NT2/D1 (cell line): ENCODE measurements around the gene TUBA1B.

Source experiments
- DNase-seq: peaks from one replicate; pipeline ENCODE4 v3.0.0-alpha.2; 2011; ENCODE audit warnings: low read depth, low spot score
- H3K27me3 ChIP-seq: 2 replicates; pipeline ENCODE4 v1.6.0; 2011; ENCODE audit warnings: mild to moderate bottlenecking; ENCODE audit not compliant: insufficient read length, insufficient read depth
- H3K36me3 ChIP-seq: 2 replicates; pipeline ENCODE4 v1.6.1; 2011; ENCODE audit warnings: mild to moderate bottlenecking, low read length, mixed read lengths; ENCODE audit not compliant: insufficient read depth, insufficient read length
- H3K4me1 ChIP-seq: 2 replicates; pipeline ENCODE4 v1.5.1; 2011; ENCODE audit not compliant: insufficient read depth, insufficient read length
- H3K4me3 ChIP-seq: 2 replicates; pipeline ENCODE4 v1.5.1; 2011; ENCODE audit warnings: low read depth; ENCODE audit not compliant: insufficient read length
- H3K9ac ChIP-seq: 2 replicates; pipeline ENCODE4 v1.6.0; 2011; ENCODE audit warnings: low read depth; ENCODE audit not compliant: insufficient read length
- H3K9me3 ChIP-seq: 2 replicates; pipeline ENCODE4 v1.5.1; 2011; ENCODE audit warnings: mild to moderate bottlenecking, low read length; ENCODE audit not compliant: insufficient read depth
- SUZ12 ChIP-seq: IDR thresholded peaks from 2 replicates; pipeline ENCODE4 v1.6.1; 2011; ENCODE audit not compliant: insufficient read length, insufficient read depth; ENCODE audit errors: extremely low read depth
- YY1 ChIP-seq: IDR thresholded peaks from 2 replicates; pipeline ENCODE4 v1.6.1; 2011; ENCODE audit not compliant: insufficient read length, insufficient read depth
- ZNF274 ChIP-seq: IDR thresholded peaks from 2 replicates; pipeline ENCODE4 v1.6.1; 2011; ENCODE audit warnings: mild to moderate bottlenecking, low read depth, low read length

The TUBA1B gene

DNA sequence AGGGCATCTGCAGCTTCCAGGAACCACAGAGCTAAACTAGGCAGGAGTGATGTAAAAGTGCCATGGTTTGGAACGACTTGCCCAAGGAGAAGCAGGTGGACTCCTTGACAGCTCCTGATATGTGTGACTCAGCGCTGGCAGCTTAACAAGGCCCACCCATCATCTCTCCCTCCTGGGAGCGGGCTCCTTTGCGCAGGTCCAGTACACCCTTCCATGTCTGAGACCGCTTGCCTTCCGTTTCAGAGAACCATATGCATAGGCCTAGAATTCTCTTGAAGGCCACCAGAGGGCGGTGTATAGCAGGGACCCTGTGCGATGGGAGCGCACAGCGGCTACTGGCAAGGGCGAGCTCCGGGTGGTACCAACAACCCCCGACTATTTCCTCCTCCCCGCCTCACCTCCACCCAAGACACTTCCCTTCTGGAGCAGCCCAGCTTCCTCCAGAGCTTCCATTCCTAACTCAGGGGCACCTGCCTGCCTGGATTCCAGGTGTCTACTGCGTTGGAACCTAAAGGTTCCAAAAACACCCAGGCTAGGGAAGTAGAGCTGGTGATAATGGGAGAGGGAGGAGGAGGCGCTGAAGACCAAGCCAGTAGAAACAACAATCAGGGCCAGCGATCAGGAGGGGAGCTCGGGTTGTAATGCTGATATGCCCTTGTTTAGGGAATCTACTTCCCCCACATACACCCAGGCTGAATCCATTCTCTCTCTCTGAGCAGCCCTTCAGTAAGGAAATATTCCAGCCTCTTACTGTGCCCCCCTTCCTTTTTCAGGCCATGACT, 42.9 kb downstream of the TUBA1B start:
- no peak overlapping the region for H3K4me3 ChIP-seq
- DNase-seq, result peak; percentile 69
- TF ChIP-seq SUZ12 (peak; percentile 51), ZNF274 (no peak)
- H3K9me3 ChIP-seq, result no peaks in the 10 kb centered on the region; the same call in 1 of the 2 replicates
- H3K4me1 ChIP-seq, result peaks cover 3% of the 10 kb centered on the region
- no peak overlapping the region for H3K9ac ChIP-seq
- peaks cover 72% of the 10 kb centered on the region for H3K27me3 ChIP-seq
- H3K36me3 ChIP-seq, result no peaks in the 10 kb centered on the region

DNA sequence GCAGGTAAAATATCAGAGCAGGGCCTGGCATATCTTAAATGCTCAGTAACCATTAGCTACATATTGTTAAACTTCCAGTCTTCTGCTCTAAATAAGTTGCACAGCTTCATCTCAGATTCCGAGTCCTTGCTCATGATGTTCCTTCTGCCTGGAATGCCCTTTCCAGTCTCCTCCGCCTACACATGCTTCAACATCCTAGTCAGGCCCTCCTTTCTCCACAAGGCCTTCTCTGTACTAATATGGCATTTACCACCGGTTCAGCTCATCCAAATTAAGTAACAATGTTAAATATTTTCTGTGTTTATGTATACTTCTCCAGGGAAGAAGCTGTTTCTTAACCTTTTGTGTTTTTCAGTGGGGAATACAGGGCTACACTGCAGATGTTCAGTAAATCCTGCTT, 45.1 kb downstream of the TUBA1B start:
- Histone ChIP-seq H3K4me1 (peaks cover 3% of the 10 kb centered on the region), H3K36me3 (no peaks in the 10 kb centered on the region), H3K9me3 (no peaks in the 10 kb centered on the region; the same call in 1 of the 2 replicates), H3K4me3 (no peak overlapping the region), H3K9ac (no peak overlapping the region), H3K27me3 (peaks cover 51% of the 10 kb centered on the region)
- no peak for TF ChIP-seq ZNF274
- no peak for TF ChIP-seq SUZ12
- TF ChIP-seq YY1, result no peak
- no peak for DNase-seq

DNA sequence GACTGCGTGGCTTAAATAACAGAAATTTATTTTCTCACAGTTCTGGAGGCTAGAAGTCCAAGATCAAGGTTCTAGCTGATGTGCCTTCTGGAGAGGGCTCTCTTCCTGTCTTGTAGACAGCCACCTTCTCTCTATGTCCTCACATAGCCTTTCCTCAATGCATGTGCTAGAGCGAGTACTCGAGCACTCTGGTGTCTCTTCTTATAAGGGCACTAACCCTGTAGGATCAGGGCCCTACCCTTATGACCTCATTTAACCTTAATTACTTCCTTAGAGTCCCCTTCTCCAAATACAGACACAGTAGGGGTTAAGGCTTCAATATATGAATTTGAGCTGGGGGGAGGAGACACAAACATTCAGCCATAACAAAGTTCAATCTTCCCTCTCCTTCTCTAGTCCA, 46.8 kb downstream of the TUBA1B start:
- Histone ChIP-seq H3K9ac (no peak overlapping the region), H3K9me3 (no peaks in the 10 kb centered on the region; the same call in 1 of the 2 replicates), H3K4me3 (no peak overlapping the region), H3K4me1 (no peaks in the 10 kb centered on the region), H3K36me3 (no peaks in the 10 kb centered on the region), H3K27me3 (peaks cover 34% of the 10 kb centered on the region)
- no peak for DNase-seq
- TF ChIP-seq ZNF274 (no peak), SUZ12 (no peak), YY1 (no peak)

DNA sequence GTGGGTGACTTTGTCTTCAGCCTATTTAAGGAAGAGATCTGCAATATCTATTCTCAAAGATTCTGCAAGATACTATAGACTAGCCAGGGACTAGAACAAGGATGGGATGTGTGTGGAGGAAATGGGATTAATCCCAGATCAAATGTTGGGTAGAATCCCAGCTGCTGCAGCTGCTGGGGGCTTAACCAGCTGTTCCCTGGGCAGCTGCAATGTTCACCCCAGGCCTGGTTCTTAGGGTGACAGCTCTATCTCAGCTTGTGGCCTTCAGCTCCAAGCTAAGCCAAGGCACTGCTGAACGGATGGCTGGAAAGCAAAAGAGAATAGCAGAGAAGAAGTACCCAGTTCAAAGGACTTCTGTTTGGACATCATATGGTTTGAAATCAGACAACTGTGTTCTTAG, 51.4 kb downstream of the TUBA1B start:
- Histone ChIP-seq H3K36me3 (no peaks in the 10 kb centered on the region), H3K9ac (no peak overlapping the region), H3K9me3 (no peaks in the 10 kb centered on the region; the same call in 1 of the 2 replicates), H3K27me3 (no peaks in the 10 kb centered on the region), H3K4me1 (no peaks in the 10 kb centered on the region), H3K4me3 (no peak overlapping the region)
- DNase-seq, result no peak
- TF ChIP-seq YY1 (no peak), ZNF274 (no peak), SUZ12 (no peak)
